GM18951 (cell line): ENCODE measurements around the gene MISP.

Source experiments
- POLR2A ChIP-seq: IDR thresholded peaks from 4 replicates; pipeline ENCODE4 v1.6.1; 2011; ENCODE audit warnings: mild to moderate bottlenecking; ENCODE audit not compliant: insufficient read length, insufficient read depth; ENCODE audit errors: extremely low read depth
- in situ Hi-C: fragments of 300-500 bp; cut with MboI; formaldehyde crosslinking; loops from one replicate; pipeline ENCODE4 v1.12.0; 2022; ENCODE audit warnings: low sequenced_read_pairs, mixed read lengths, inconsistent platforms; ENCODE audit not compliant: unreplicated experiment

MISP gene

GRCh38 chr19:718251-718951 lies 32.5 kb upstream of the MISP start:
- TF ChIP-seq POLR2A: no peak
- in situ Hi-C loops: no loop called here

GRCh38 chr19:718991-719512 lies 31.9 kb upstream of the MISP start:
- in situ Hi-C loops: no loop called here

GRCh38 chr19:719636-720344 lies 31.1 kb upstream of the MISP start:
- no peak for TF ChIP-seq POLR2A
- in situ Hi-C loops: no loop called here

More at GRCh38 chr19:718991-719512, 31.9 kb upstream of the MISP start:
- no peak for TF ChIP-seq POLR2A

GRCh38 chr19:720345-721160 lies 30.4 kb upstream of the MISP start:
- in situ Hi-C loops: no loop called here
- no peak for TF ChIP-seq POLR2A

GRCh38 chr19:722553-723101 lies 28.3 kb upstream of the MISP start:
- in situ Hi-C loops: no loop called here
- no peak for TF ChIP-seq POLR2A

- in situ Hi-C loops: no loop called here
- no peak for TF ChIP-seq POLR2A
These were observed 27.7 kb upstream of the MISP start for GRCh38 chr19:723247-723646.

- in situ Hi-C loops: no loop called here
- TF ChIP-seq POLR2A: no peak
These were observed 27.2 kb upstream of the MISP start for GRCh38 chr19:723714-724113.

- TF ChIP-seq POLR2A: no peak
- in situ Hi-C loops: loop anchor here (5.0 to 25.0 kb wide), 2 partner anchors 58 to 138 kb away; partner anchors contain the start of gene HCN2
These were observed 25.3 kb upstream of the MISP start for GRCh38 chr19:725461-726089.

- no peak for TF ChIP-seq POLR2A
- in situ Hi-C loops: loop anchor here (5.0 to 25.0 kb wide), 2 partner anchors 60 to 140 kb away; partner anchors contain the start of gene HCN2
These were observed 23.6 kb upstream of the MISP start for GRCh38 chr19:726993-727956.

- in situ Hi-C loops: loop anchor here (5.0 to 25.0 kb wide), 2 partner anchors 61 to 141 kb away; partner anchors contain the start of gene HCN2
- no peak for TF ChIP-seq POLR2A
These were observed 22.9 kb upstream of the MISP start for GRCh38 chr19:728011-728410.

GRCh38 chr19:729564-729963 lies 21.3 kb upstream of the MISP start:
- in situ Hi-C loops: loop anchor here (5.0 to 25.0 kb wide), 2 partner anchors 62 to 142 kb away; partner anchors contain the start of gene HCN2
